Activated CD4-positive, alpha-beta T cell treated with anti-CD3 and anti-CD28 coated beads for 36 hours (primary cell): Measurements from ENCODE around the gene SLC24A3. TPM values are rescaled to one million over a fixed set of nuclear protein-coding genes. Genes with fewer than 3 reads are reported as not detected.

ENCODE experiments used
- ATAC-seq: fragments of 200-7000 bp; cut with Tn5 transposase; one replicate; pipeline ENCODE4 v1.10.0; 2021; ENCODE audit warnings: mild to moderate bottlenecking, moderate library complexity
- CTCF ChIA-PET: fragments of 350-600 bp; sonication (Branson Sonifier 250); formaldehyde crosslinking; loops from one replicate; lab custom pipeline; 2021; ENCODE audit warnings: antibody characterized with exemption; lab: Charles Lee
- POLR2A ChIA-PET: fragments of 350-600 bp; sonication (Branson Sonifier 250); formaldehyde crosslinking; loops from one replicate; lab custom pipeline; 2021; ENCODE audit warnings: antibody characterized with exemption, inconsistent platforms; lab: Charles Lee
- DNase-seq: peaks from one replicate; pipeline ENCODE4 v3.0.0-alpha.2; 2020
- H3K27ac Mint-ChIP-seq: one replicate; pipeline ENCODE4 v1.8.0; 2021; ENCODE audit warnings: mixed read lengths
- H3K27me3 Mint-ChIP-seq: one replicate; pipeline ENCODE4 v1.8.0; 2021; ENCODE audit warnings: mixed read lengths
- H3K36me3 Mint-ChIP-seq: one replicate; pipeline ENCODE4 v1.8.0; 2021; ENCODE audit warnings: low read depth, mixed read lengths
- H3K4me1 Mint-ChIP-seq: one replicate; pipeline ENCODE4 v1.8.0; 2021; ENCODE audit warnings: mixed read lengths
- H3K4me3 Mint-ChIP-seq: one replicate; pipeline ENCODE4 v1.8.0; 2021; ENCODE audit warnings: mild to moderate bottlenecking, moderate library complexity, mixed read lengths
- H3K9me3 Mint-ChIP-seq: one replicate; pipeline ENCODE4 v1.8.0; 2021; ENCODE audit warnings: low read depth, mixed read lengths
- intact Hi-C, 2 experiments: fragments of 100-400 bp; cut with DNase I in 1 of 2; cut with micrococcal nuclease in 1 of 2; formaldehyde crosslinking; loops; one replicate each; pipeline versions ENCODE4 v1.14.2 to v1.15.1; 2022 to 2024; cut with DNase I, micrococcal nuclease
- total RNA-seq, 2 experiments: library from RNA; stranded (reverse); gene quantifications; one replicate each; pipeline ENCODE4 v1.2.3, GENCODE V29; 2021

Gene SLC24A3
- total RNA-seq, 2 experiments from 2014 or later: not detected

GRCh38 chr20:19594896-19595295 is 382.5 kb downstream of the SLC24A3 start:
- no peaks in the 10 kb centered on the region for H3K9me3 Mint-ChIP-seq
- peaks cover 5% of the 10 kb centered on the region for H3K27me3 Mint-ChIP-seq
- no peak for ATAC-seq
- ChIA-PET POLR2A (no interaction called here), CTCF (no interaction called here)
- H3K27ac Mint-ChIP-seq: no peak overlapping the region
- no peaks in the 10 kb centered on the region for H3K36me3 Mint-ChIP-seq
- no peak overlapping the region for H3K4me3 Mint-ChIP-seq
- intact Hi-C loops: loop anchor here in 1 of 2 experiments (5.0 kb wide), 1 partner anchor 1708 kb away; no protein-coding TSS in a partner anchor
- no peaks in the 10 kb centered on the region for H3K4me1 Mint-ChIP-seq
- no peak for DNase-seq

- Mint-ChIP-seq H3K36me3 (no peaks in the 10 kb centered on the region), H3K27ac (no peak overlapping the region), H3K4me3 (no peak overlapping the region), H3K9me3 (no peaks in the 10 kb centered on the region), H3K27me3 (peaks cover 5% of the 10 kb centered on the region), H3K4me1 (no peaks in the 10 kb centered on the region)
- ATAC-seq (no peak), DNase-seq (no peak)
- POLR2A ChIA-PET: no interaction called here
- intact Hi-C loops: no loop called here
- CTCF ChIA-PET: no interaction called here
Measured at GRCh38 chr20:19598117-19598850, 385.8 kb downstream of the SLC24A3 start.

- ATAC-seq (no peak), DNase-seq (no peak)
- Mint-ChIP-seq H3K36me3 (no peaks in the 10 kb centered on the region), H3K27me3 (peaks cover 5% of the 10 kb centered on the region), H3K9me3 (no peaks in the 10 kb centered on the region), H3K4me1 (no peaks in the 10 kb centered on the region), H3K27ac (no peak overlapping the region), H3K4me3 (no peak overlapping the region)
- intact Hi-C loops: no loop called here
- CTCF ChIA-PET: no interaction called here
- POLR2A ChIA-PET: no interaction called here
Measured at GRCh38 chr20:19599200-19599599, 386.8 kb downstream of the SLC24A3 start.

- ATAC-seq (no peak), DNase-seq (no peak)
- H3K4me1 Mint-ChIP-seq: no peaks in the 10 kb centered on the region
- H3K27ac Mint-ChIP-seq: no peak overlapping the region
- POLR2A ChIA-PET: no interaction called here
- H3K4me3 Mint-ChIP-seq: no peak overlapping the region
- CTCF ChIA-PET: interaction anchor here (0.7 to 0.9 kb wide), 2 partner anchors 25 to 410 kb away, joined by 3 read pairs; no protein-coding TSS in a partner anchor
- H3K27me3 Mint-ChIP-seq: peaks cover 5% of the 10 kb centered on the region
- intact Hi-C loops: no loop called here
- no peaks in the 10 kb centered on the region for H3K9me3 Mint-ChIP-seq
- no peaks in the 10 kb centered on the region for H3K36me3 Mint-ChIP-seq
Measured at GRCh38 chr20:19600042-19600441, 387.6 kb downstream of the SLC24A3 start.

GRCh38 chr20:19601126-19601810 is 388.8 kb downstream of the SLC24A3 start:
- intact Hi-C loops: no loop called here
- ATAC-seq: no peak
- H3K27me3 Mint-ChIP-seq: peaks cover 3% of the 10 kb centered on the region
- H3K36me3 Mint-ChIP-seq: no peaks in the 10 kb centered on the region
- H3K9me3 Mint-ChIP-seq: no peaks in the 10 kb centered on the region
- no peak overlapping the region for H3K27ac Mint-ChIP-seq
- DNase-seq: no peak
- ChIA-PET POLR2A (no interaction called here), CTCF (interaction anchor here (0.9 kb wide), 1 partner anchor 411 kb away, joined by 3 read pairs; no protein-coding TSS in a partner anchor)
- H3K4me3 Mint-ChIP-seq: no peak overlapping the region
- no peaks in the 10 kb centered on the region for H3K4me1 Mint-ChIP-seq

- Mint-ChIP-seq H3K36me3 (no peaks in the 10 kb centered on the region), H3K4me1 (no peaks in the 10 kb centered on the region), H3K27me3 (no peaks in the 10 kb centered on the region), H3K4me3 (no peak overlapping the region), H3K27ac (no peak overlapping the region), H3K9me3 (no peaks in the 10 kb centered on the region)
- no peak for DNase-seq
- ChIA-PET POLR2A (no interaction called here), CTCF (no interaction called here)
- ATAC-seq: no peak
- intact Hi-C loops: no loop called here
Measured at GRCh38 chr20:19602675-19603375, 390.4 kb downstream of the SLC24A3 start.

GRCh38 chr20:19603376-19603750 is 390.9 kb downstream of the SLC24A3 start:
- no peaks in the 10 kb centered on the region for H3K27me3 Mint-ChIP-seq
- H3K27ac Mint-ChIP-seq: no peak overlapping the region
- H3K4me1 Mint-ChIP-seq: no peaks in the 10 kb centered on the region
- no peak overlapping the region for H3K4me3 Mint-ChIP-seq
- DNase-seq (no peak), ATAC-seq (no peak)
- POLR2A ChIA-PET: no interaction called here
- no peaks in the 10 kb centered on the region for H3K9me3 Mint-ChIP-seq
- intact Hi-C loops: no loop called here
- no peaks in the 10 kb centered on the region for H3K36me3 Mint-ChIP-seq
- CTCF ChIA-PET: no interaction called here

GRCh38 chr20:19605786-19606485 is 393.5 kb downstream of the SLC24A3 start:
- H3K9me3 Mint-ChIP-seq: no peaks in the 10 kb centered on the region
- H3K27me3 Mint-ChIP-seq: no peaks in the 10 kb centered on the region
- intact Hi-C loops: no loop called here
- no peak for ATAC-seq
- no peak overlapping the region for H3K4me3 Mint-ChIP-seq
- ChIA-PET CTCF (interaction anchor here (1.1 kb wide), 1 partner anchor 70 kb away, joined by 3 read pairs; no protein-coding TSS in a partner anchor), POLR2A (no interaction called here)
- no peaks in the 10 kb centered on the region for H3K36me3 Mint-ChIP-seq
- no peak for DNase-seq
- no peak overlapping the region for H3K27ac Mint-ChIP-seq
- H3K4me1 Mint-ChIP-seq: no peaks in the 10 kb centered on the region

GRCh38 chr20:19609642-19610223 is 397.3 kb downstream of the SLC24A3 start:
- Mint-ChIP-seq H3K27ac (no peak overlapping the region), H3K36me3 (no peaks in the 10 kb centered on the region), H3K9me3 (no peaks in the 10 kb centered on the region), H3K4me3 (no peak overlapping the region), H3K4me1 (no peaks in the 10 kb centered on the region), H3K27me3 (peaks cover 9% of the 10 kb centered on the region)
- no peak for ATAC-seq
- POLR2A ChIA-PET: no interaction called here
- no peak for DNase-seq
- CTCF ChIA-PET: interaction anchor here (0.7 kb wide), 1 partner anchor 403 kb away, joined by 4 read pairs; no protein-coding TSS in a partner anchor
- intact Hi-C loops: no loop called here

GRCh38 chr20:19615629-19616028 is 403.2 kb downstream of the SLC24A3 start:
- ChIA-PET CTCF (no interaction called here), POLR2A (no interaction called here)
- H3K4me3 Mint-ChIP-seq: no peak overlapping the region
- H3K27me3 Mint-ChIP-seq: peaks cover 15% of the 10 kb centered on the region
- H3K36me3 Mint-ChIP-seq: no peaks in the 10 kb centered on the region
- no peak overlapping the region for H3K27ac Mint-ChIP-seq
- H3K9me3 Mint-ChIP-seq: no peaks in the 10 kb centered on the region
- peaks cover 2% of the 10 kb centered on the region for H3K4me1 Mint-ChIP-seq
- DNase-seq (no peak), ATAC-seq (no peak)
- intact Hi-C loops: no loop called here

- no peaks in the 10 kb centered on the region for H3K36me3 Mint-ChIP-seq
- no peak for DNase-seq
- no peak overlapping the region for H3K27ac Mint-ChIP-seq
- intact Hi-C loops: no loop called here
- peaks cover 3% of the 10 kb centered on the region for H3K4me1 Mint-ChIP-seq
- H3K9me3 Mint-ChIP-seq: no peaks in the 10 kb centered on the region
- POLR2A ChIA-PET: no interaction called here
- ATAC-seq: no peak
- CTCF ChIA-PET: no interaction called here
- no peak overlapping the region for H3K4me3 Mint-ChIP-seq
- H3K27me3 Mint-ChIP-seq: peaks cover 15% of the 10 kb centered on the region
Measured at GRCh38 chr20:19616081-19616480, 403.6 kb downstream of the SLC24A3 start.
